ENCODE results near the gene TUBB. TPM values are rescaled to one million over a fixed set of nuclear protein-coding genes. Genes with fewer than 3 reads are reported as not detected.

The TUBB gene
- total and polyA plus RNA-seq, 9 donors, result 242 to 772 (median 630) TPM

DNA sequence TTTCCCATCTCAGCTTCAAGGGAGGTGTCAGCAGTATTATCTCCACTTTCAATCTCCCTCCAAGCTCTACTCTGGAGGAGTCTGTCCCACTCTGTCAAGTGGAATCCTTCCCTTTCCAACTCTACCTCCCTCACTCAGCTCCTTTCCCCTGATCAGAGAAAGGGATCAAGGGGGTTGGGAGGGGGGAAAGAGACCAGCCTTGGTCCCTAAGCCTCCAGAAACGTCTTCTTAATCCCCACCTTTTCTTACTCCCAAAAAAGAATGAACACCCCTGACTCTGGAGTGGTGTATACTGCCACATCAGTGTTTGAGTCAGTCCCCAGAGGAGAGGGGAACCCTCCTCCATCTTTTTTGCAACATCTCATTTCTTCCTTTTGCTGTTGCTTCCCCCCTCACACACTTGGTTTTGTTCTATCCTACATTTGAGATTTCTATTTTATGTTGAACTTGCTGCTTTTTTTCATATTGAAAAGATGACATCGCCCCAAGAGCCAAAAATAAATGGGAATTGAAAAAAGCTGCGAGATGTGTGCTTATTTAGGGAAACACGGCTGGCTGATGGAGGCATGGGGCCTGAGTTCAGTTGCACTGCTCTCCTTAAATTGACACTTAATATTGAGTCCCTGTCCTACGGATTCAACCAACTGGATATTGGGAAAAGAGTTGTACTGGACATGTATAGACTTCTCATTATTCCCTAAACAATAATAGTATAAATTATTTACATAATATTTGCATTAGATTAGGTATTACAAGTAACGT is 4.9 kb downstream of the TUBB start:
- 29 to 33% (median 32%) methylated on average over 6 of the region's 6 CpGs for WGBS, 3 donors
- Histone ChIP-seq H3K9me3 (no peaks in the 10 kb centered on the region), H3K27me3 (no peaks in the 10 kb centered on the region), H3K4me1 (ENCODE audit: insufficient read depth) (no peaks in the 10 kb centered on the region), H3K27ac (no peak overlapping the region), H3K36me3 (no peaks in the 10 kb centered on the region), H3K4me3 (no peak overlapping the region)
- TF ChIP-seq, protein P1, sequence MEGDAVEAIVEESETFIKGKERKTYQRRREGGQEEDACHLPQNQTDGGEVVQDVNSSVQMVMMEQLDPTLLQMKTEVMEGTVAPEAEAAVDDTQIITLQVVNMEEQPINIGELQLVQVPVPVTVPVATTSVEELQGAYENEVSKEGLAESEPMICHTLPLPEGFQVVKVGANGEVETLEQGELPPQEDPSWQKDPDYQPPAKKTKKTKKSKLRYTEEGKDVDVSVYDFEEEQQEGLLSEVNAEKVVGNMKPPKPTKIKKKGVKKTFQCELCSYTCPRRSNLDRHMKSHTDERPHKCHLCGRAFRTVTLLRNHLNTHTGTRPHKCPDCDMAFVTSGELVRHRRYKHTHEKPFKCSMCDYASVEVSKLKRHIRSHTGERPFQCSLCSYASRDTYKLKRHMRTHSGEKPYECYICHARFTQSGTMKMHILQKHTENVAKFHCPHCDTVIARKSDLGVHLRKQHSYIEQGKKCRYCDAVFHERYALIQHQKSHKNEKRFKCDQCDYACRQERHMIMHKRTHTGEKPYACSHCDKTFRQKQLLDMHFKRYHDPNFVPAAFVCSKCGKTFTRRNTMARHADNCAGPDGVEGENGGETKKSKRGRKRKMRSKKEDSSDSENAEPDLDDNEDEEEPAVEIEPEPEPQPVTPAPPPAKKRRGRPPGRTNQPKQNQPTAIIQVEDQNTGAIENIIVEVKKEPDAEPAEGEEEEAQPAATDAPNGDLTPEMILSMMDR (IDR thresholded peaks at IDR 0.05), result no peak
- TF ChIP-seq EP300 (IDR thresholded peaks at IDR 0.05), result no peak
- intact Hi-C loops (cut with DNase I), result no loop called here
- no peak for DNase-seq

DNA sequence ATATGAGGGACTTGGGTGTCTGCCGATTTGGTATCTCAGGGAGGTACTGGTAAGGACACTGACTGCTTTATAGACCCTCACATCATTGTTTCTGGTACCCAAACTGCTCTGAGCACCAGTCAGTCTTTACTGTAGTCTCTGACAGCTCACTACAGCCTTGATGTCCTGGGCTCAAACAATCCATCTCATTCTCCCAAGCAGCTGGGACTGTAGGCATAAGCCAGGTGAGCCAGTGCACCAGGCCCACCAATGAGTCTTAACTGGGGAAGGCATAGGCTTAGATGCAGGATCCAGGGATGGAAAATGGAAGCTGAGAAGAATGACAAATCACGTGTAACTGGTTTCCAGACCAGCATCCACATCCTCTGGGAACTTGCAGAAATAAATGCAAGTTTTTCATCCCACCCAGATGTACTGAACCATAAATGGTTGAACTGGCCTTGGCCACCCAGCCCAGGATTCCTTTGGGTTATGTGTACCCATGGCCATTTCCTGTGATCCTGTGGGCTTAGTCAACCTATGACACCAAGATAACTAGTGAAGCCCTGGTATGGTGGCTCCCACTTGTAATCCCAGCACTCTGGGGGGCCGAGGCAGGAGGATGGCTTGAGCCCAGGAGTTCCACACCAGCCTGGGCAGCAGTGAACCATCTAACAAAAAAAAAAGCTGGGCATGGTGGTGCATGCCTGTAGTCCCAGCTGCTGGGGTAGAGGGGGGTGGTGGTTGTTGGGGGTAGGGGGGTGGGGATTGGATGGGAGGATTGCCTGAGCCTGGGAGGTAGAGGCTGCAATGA is 5.8 kb downstream of the TUBB start:
- 20 to 33% (median 32%) methylated on average over 3 of the region's 3 CpGs for WGBS, 3 donors
- no peak overlapping the region for H3K4me3 ChIP-seq
- H3K4me1 ChIP-seq (ENCODE audit: insufficient read depth), result no peaks in the 10 kb centered on the region
- no peak for DNase-seq
- H3K27me3 ChIP-seq, result no peaks in the 10 kb centered on the region
- TF ChIP-seq EP300 (IDR thresholded peaks at IDR 0.05) (no peak), POLR2A (IDR thresholded peaks at IDR 0.05) (no peak)
- TF ChIP-seq, protein P1 (IDR thresholded peaks at IDR 0.05), result no peak
- H3K27ac ChIP-seq, result no peak overlapping the region
- no peaks in the 10 kb centered on the region for H3K36me3 ChIP-seq
- intact Hi-C loops (cut with DNase I), result no loop called here
- no peaks in the 10 kb centered on the region for H3K9me3 ChIP-seq

DNA sequence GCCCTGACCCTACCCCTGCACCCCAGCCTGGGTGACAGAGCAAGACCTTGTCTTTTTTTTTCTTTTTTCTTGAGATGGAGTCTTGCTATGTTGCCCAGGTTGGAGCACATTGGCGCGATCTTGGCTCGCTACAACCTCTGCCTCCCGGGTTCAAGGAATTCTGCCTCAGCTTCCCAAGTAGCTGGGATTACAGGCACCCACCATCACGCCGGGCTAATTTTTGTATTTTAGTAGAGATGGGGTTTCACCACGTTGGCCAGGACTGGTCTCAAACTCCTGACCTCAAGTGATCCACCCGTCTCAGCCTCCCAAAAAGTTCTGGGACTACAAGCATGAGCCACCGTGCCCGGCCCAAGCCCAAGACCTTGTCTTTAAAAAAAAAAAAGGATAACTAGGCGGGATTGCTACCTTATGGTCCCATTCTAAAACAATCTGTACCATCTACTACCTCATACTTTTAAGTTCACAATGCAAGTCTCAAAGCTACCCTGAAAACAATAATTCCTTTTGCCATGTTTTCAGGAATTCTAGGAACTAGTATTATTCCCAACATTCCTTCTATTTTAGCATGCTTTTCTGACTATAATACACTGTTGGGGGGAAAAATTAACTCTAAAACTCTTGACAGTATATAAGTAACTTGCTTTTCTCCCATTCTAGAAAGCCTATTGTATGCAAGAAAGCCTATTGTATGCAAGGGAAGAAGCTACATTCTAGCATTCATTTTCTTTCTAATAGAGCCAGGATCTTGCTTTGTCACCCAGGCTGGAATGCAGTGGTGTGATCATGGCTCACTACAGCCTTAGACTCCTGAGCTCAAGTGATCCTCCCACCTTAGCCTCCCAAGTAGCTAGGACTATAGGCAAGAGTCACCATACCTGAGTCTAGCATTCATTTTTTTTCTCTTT is 6.6 kb downstream of the TUBB start:
- Histone ChIP-seq H3K36me3 (no peaks in the 10 kb centered on the region), H3K4me1 (ENCODE audit: insufficient read depth) (no peaks in the 10 kb centered on the region), H3K27ac (no peak overlapping the region)

More for the DNA sequence above, 6.6 kb downstream of the TUBB start:
- no peak for DNase-seq
- H3K27me3 ChIP-seq, result no peaks in the 10 kb centered on the region
- WGBS, 3 donors, result 70 to 80% (median 74%) methylated on average over 11 of the region's 11 CpGs
- TF ChIP-seq, protein P1 (IDR thresholded peaks at IDR 0.05), result no peak
- TF ChIP-seq EP300 (IDR thresholded peaks at IDR 0.05), result no peak
- no peak for TF ChIP-seq POLR2A (IDR thresholded peaks at IDR 0.05)
- H3K9me3 ChIP-seq, result no peaks in the 10 kb centered on the region
- no peak overlapping the region for H3K4me3 ChIP-seq
- intact Hi-C loops (cut with DNase I), result no loop called here
